ENCODE measurements around the gene PKD1. TPM values are rescaled to one million over a fixed set of nuclear protein-coding genes. Genes with fewer than 3 reads are reported as not detected.

PKD1 gene
- total and polyA plus RNA-seq, 2 experiments from 2014 or later = 35.9 to 60.6 TPM

- TF ChIP-seq CTCF (IDR thresholded peaks at IDR 0.05; ENCODE audit: poor library complexity) = no peak
- no peak for TF ChIP-seq EZH2phosphoT487 (IDR thresholded peaks at IDR 0.05; ENCODE audit: low read depth, severe bottlenecking, unreplicated experiment)
- TF ChIP-seq EZH2 (IDR thresholded peaks at IDR 0.05; ENCODE audit: borderline replicate concordance) = no peak
- H3K79me2 ChIP-seq = no peaks in the 10 kb centered on the region
Observed at GRCh38 chr16:2063861-2064260, 71.8 kb downstream of the PKD1 start.

GRCh38 chr16:2062801-2063200, 72.9 kb downstream of the PKD1 start:
- no peak overlapping the region for H3K4me3 ChIP-seq
- H3K27ac ChIP-seq = no peak overlapping the region
- 97% methylated on average over 27 of the region's 28 CpGs for WGBS (ENCODE audit: low lambda C conversion rate, missing lambda C conversion rate)
- no peak for TF ChIP-seq EZH2phosphoT487 (IDR thresholded peaks at IDR 0.05; ENCODE audit: low read depth, severe bottlenecking, unreplicated experiment)
- no peak for TF ChIP-seq EZH2 (IDR thresholded peaks at IDR 0.05; ENCODE audit: borderline replicate concordance)
- TF ChIP-seq CTCF (IDR thresholded peaks at IDR 0.05; ENCODE audit: poor library complexity) = no peak
- H3K4me2 ChIP-seq = no peak overlapping the region
- H3K79me2 ChIP-seq = no peaks in the 10 kb centered on the region
- no peaks in the 10 kb centered on the region for H4K20me1 ChIP-seq (ENCODE audit: insufficient read depth, poor library complexity, severe bottlenecking)
- no peaks in the 10 kb centered on the region for H3K27me3 ChIP-seq
- no peaks in the 10 kb centered on the region for H3K36me3 ChIP-seq (replicated peaks; ENCODE audit: insufficient read depth, low read depth)
- H2AFZ ChIP-seq = no peak overlapping the region
- no peaks in the 10 kb centered on the region for H3K9me3 ChIP-seq (ENCODE audit: low read depth)
- DNase-seq (ENCODE audit: low spot score) = no peak
- no peaks in the 10 kb centered on the region for H3K4me1 ChIP-seq (ENCODE audit: insufficient read depth)
- H3K9me2 ChIP-seq (replicated peaks; ENCODE audit: insufficient read depth) = no peaks in the 10 kb centered on the region

More at GRCh38 chr16:2063861-2064260, 71.8 kb downstream of the PKD1 start:
- H3K27ac ChIP-seq = no peak overlapping the region
- DNase-seq (ENCODE audit: low spot score) = no peak
- no peaks in the 10 kb centered on the region for H4K20me1 ChIP-seq (ENCODE audit: insufficient read depth, poor library complexity, severe bottlenecking)
- H3K27me3 ChIP-seq = no peaks in the 10 kb centered on the region
- no peaks in the 10 kb centered on the region for H3K36me3 ChIP-seq (replicated peaks; ENCODE audit: insufficient read depth, low read depth)
- H3K4me1 ChIP-seq (ENCODE audit: insufficient read depth) = no peaks in the 10 kb centered on the region
- no peak overlapping the region for H3K4me3 ChIP-seq
- no peaks in the 10 kb centered on the region for H3K9me2 ChIP-seq (replicated peaks; ENCODE audit: insufficient read depth)
- WGBS (ENCODE audit: low lambda C conversion rate, missing lambda C conversion rate) = 98% methylated on average over 24 of the region's 25 CpGs
- H2AFZ ChIP-seq = no peak overlapping the region
- no peak overlapping the region for H3K4me2 ChIP-seq
- no peaks in the 10 kb centered on the region for H3K9me3 ChIP-seq (ENCODE audit: low read depth)

- H3K9me2 ChIP-seq (replicated peaks; ENCODE audit: insufficient read depth) = no peaks in the 10 kb centered on the region
- no peaks in the 10 kb centered on the region for H3K4me1 ChIP-seq (ENCODE audit: insufficient read depth)
- H3K36me3 ChIP-seq (replicated peaks; ENCODE audit: insufficient read depth, low read depth) = no peaks in the 10 kb centered on the region
- no peak for DNase-seq (ENCODE audit: low spot score)
- no peak overlapping the region for H3K27ac ChIP-seq
- H3K79me2 ChIP-seq = no peaks in the 10 kb centered on the region
- H4K20me1 ChIP-seq (ENCODE audit: insufficient read depth, poor library complexity, severe bottlenecking) = no peaks in the 10 kb centered on the region
- 97% methylated on average over 13 of the region's 13 CpGs for WGBS (ENCODE audit: low lambda C conversion rate, missing lambda C conversion rate)
- TF ChIP-seq EZH2 (IDR thresholded peaks at IDR 0.05; ENCODE audit: borderline replicate concordance) = no peak
- no peak for TF ChIP-seq CTCF (IDR thresholded peaks at IDR 0.05; ENCODE audit: poor library complexity)
- no peak for TF ChIP-seq EZH2phosphoT487 (IDR thresholded peaks at IDR 0.05; ENCODE audit: low read depth, severe bottlenecking, unreplicated experiment)
- H3K27me3 ChIP-seq = no peaks in the 10 kb centered on the region
- H3K9me3 ChIP-seq (ENCODE audit: low read depth) = no peaks in the 10 kb centered on the region
- no peak overlapping the region for H2AFZ ChIP-seq
- H3K4me3 ChIP-seq = no peak overlapping the region
- H3K4me2 ChIP-seq = no peak overlapping the region
Observed at GRCh38 chr16:2061526-2061925, 74.2 kb downstream of the PKD1 start.

GRCh38 chr16:2061023-2061422, 74.7 kb downstream of the PKD1 start:
- no peaks in the 10 kb centered on the region for H3K4me1 ChIP-seq (ENCODE audit: insufficient read depth)
- no peaks in the 10 kb centered on the region for H3K79me2 ChIP-seq
- no peaks in the 10 kb centered on the region for H4K20me1 ChIP-seq (ENCODE audit: insufficient read depth, poor library complexity, severe bottlenecking)
- TF ChIP-seq EZH2 (IDR thresholded peaks at IDR 0.05; ENCODE audit: borderline replicate concordance) (no peak), CTCF (IDR thresholded peaks at IDR 0.05; ENCODE audit: poor library complexity) (no peak), EZH2phosphoT487 (IDR thresholded peaks at IDR 0.05; ENCODE audit: low read depth, severe bottlenecking, unreplicated experiment) (no peak)
- H3K4me3 ChIP-seq = no peak overlapping the region
- H3K9me2 ChIP-seq (replicated peaks; ENCODE audit: insufficient read depth) = no peaks in the 10 kb centered on the region
- WGBS (ENCODE audit: low lambda C conversion rate, missing lambda C conversion rate) = 99% methylated on average over 17 of the region's 18 CpGs
- DNase-seq (ENCODE audit: low spot score) = no peak
- H3K27me3 ChIP-seq = no peaks in the 10 kb centered on the region
- no peak overlapping the region for H3K27ac ChIP-seq
- H3K36me3 ChIP-seq (replicated peaks; ENCODE audit: insufficient read depth, low read depth) = no peaks in the 10 kb centered on the region
- no peak overlapping the region for H2AFZ ChIP-seq
- H3K9me3 ChIP-seq (ENCODE audit: low read depth) = no peaks in the 10 kb centered on the region
- H3K4me2 ChIP-seq = no peak overlapping the region
